ENCODE measurements around the gene CBL.
"Not testable (repeated sequence)": the region's sequence is repeated elsewhere in the genome, so short reads cannot be mapped to it uniquely, and the experiment has no call there.

Gene CBL

GRCh38 chr11:119205574-119206510 is at the start of gene CBL:
Gene CBL (plus strand): TSS chr11:119206339. CDS start chr11:119206418, 79 bp downstream.
- DNase-seq (ENCODE audit: low read depth in 2 of 2), result peak; percentile 91 to 96

- no peak for DNase-seq (ENCODE audit: low read depth in 2 of 2)
These were observed 49.6 kb upstream of the CBL start for GRCh38 chr11:119156496-119156895.

DNA sequence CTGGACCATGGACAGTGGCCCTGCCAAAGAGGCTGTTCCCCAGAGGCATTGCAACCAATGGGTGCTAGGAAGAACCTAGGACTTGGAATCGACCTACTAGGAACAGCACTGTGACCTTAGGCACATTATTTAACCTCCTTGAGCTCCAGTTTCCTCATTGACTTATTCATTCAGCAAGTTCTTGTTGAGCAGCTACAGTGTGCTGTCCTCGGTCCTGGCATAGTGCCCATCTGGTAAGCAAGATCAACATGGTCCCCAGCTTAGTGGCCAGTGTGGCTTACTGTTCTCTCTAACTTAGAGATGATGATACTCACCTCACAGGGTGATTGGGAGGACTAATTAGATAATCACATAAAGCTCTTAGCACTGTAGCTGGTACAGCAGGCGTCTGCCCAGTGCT is 49.1 kb upstream of the CBL start:
- no peak for DNase-seq (ENCODE audit: low read depth in 2 of 2)

- no peak for DNase-seq (ENCODE audit: low read depth in 2 of 2)
These were observed 47.7 kb upstream of the CBL start for GRCh38 chr11:119158467-119158866.

DNA sequence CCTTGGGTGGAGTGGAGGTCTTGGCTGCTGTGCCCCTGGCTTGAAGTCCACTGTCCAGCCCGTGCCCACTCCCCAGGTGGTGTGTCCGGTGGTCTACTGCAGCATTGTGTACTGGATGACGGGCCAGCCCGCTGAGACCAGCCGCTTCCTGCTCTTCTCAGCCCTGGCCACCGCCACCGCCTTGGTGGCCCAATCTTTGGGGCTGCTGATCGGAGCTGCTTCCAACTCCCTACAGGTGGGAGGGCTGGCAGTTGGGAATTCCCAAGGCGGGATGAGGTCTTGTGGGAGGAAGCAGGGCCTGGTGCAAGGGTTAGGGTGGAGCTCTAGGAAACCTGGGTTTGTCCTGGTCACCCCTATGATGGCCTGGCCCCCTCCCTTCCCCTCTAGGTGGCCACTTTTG is 46.0 kb upstream of the CBL start:
- DNase-seq (ENCODE audit: low read depth in 2 of 2), result no peak

- DNase-seq (ENCODE audit: low read depth in 2 of 2), result no peak
These were observed 44.3 kb upstream of the CBL start for GRCh38 chr11:119161871-119162270.

- DNase-seq (ENCODE audit: low read depth in 2 of 2), result no peak
These were observed 39.6 kb upstream of the CBL start for GRCh38 chr11:119166368-119167076.

DNA sequence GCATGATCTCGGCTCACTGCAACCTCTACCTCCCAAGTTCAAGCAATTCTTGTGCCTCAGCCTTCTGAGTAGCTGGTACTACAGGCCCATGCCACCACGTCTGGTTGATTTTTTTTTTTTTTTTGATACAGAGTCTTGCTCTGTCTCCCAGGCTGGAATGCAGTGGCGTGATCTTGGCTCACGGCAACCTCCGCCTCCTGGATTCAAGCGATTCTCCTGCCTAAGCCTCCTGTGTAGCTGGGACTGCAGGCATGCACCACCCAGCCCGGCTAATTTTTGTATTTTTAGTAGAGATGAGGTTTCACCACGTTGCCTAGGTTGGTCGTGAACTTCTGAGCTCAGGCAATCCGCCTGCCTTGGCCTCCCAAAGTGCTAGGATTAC is 39.1 kb upstream of the CBL start:
- DNase-seq (ENCODE audit: low read depth in 2 of 2), result not testable (repeated sequence)

GRCh38 chr11:119167933-119168332 is 38.2 kb upstream of the CBL start:
- DNase-seq (ENCODE audit: low read depth in 2 of 2), result no peak

- peak; percentile 62 to 64 for DNase-seq (ENCODE audit: low read depth in 2 of 2)
These were observed 37.5 kb upstream of the CBL start, which contains the start of gene NLRX1 for GRCh38 chr11:119168471-119169281. Gene NLRX1 (plus strand): TSS chr11:119168725. CDS start chr11:119171404, 2,679 bp downstream.

DNA sequence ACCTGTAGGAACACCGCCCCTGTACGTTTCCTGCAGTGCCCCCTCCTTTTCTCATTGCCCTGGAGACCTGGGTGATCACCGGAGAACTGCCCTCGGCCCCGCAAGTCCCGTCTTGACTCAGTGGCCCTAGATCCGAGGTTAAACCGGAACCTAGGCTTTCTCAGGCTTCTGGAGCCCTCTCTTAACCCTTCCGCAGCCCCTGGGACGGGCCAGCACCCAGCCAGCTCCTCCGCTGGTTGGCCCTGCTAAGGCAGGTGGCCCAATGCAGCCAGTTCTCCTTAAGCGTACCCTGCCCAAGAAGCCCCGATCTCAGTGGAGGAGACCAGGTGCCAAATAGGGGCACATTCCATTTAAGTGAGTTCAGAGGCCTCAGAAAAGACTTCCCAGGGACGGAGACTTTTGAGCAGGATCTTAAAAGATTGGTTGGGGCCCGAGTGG is 36.8 kb upstream of the CBL start:
- DNase-seq (ENCODE audit: low read depth in 2 of 2), result no peak

DNA sequence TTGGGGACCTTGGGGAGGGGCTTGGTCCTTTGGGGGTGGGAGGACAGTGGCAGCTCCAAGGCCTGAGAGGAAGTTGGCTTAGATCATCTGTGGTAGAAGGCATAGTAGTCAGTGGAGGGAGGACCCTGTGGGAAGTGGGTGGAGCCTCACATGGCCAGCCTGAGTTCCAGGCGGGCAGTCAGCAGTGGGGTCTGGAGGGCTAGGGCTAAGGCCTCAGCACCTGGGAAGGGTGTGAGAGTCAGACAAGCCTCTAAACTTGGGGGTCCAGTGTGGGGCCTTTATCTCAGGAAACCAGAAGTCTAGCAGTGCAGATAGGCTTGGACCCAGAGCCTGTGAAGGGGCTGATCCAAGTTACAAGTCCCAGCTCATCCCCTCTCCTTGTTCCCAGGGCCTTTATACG is 33.6 kb upstream of the CBL start:
- DNase-seq (ENCODE audit: low read depth in 2 of 2), result no peak

- DNase-seq (ENCODE audit: low read depth in 2 of 2), result no peak
These were observed 32.7 kb upstream of the CBL start for GRCh38 chr11:119173453-119173852.

DNA sequence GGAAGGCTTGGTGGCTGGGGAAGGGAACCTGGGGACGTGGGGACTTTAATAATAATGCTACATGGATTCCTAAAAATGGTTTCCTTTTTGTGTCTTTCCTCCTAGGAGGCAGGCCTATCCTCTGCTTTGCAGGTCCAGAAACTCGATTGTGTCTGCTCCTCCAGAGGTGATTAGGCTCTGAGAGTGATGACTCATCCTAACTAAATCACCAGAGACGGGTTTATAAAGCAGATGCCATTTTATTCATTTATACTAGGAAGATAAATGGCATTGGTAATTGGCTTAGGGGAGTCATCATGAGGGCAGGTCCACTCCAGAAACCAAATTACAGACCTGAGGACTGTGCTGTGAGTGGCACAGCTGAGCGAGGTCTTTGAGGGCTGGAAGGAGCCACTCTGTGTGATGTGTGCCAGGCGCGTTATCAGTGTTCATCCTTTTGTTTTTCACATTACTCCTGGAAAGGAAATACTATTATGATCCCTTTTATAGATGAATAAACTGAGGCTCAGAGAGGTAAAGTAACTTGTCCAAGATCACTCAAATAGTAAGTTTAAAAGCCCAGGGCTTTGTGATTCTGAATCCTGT is 30.6 kb upstream of the CBL start:
- no peak for DNase-seq (ENCODE audit: low read depth in 2 of 2)

- DNase-seq (ENCODE audit: low read depth in 2 of 2), result no peak
These were observed 27.9 kb upstream of the CBL start for GRCh38 chr11:119178166-119178680.

GRCh38 chr11:119179342-119179741 is 26.8 kb upstream of the CBL start:
- DNase-seq (ENCODE audit: low read depth in 2 of 2), result no peak

DNA sequence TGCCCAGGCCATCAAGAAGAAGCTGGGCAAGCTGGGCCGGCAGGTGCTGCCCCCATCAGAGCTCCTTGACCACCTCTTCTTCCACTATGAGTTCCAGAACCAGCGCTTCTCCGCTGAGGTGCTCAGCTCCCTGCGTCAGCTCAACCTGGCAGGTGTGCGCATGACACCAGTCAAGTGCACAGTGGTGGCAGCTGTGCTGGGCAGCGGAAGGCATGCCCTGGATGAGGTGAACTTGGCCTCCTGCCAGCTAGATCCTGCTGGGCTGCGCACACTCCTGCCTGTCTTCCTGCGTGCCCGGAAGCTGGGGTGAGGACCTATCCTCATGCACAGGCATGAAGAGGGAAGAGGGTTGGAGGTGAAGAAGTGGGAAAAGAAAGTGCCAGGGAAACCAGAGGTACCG is 26.2 kb upstream of the CBL start:
- no peak for DNase-seq (ENCODE audit: low read depth in 2 of 2)

GRCh38 chr11:119180729-119181676 is 25.1 kb upstream of the CBL start:
- DNase-seq (ENCODE audit: low read depth in 2 of 2), result no peak

DNA sequence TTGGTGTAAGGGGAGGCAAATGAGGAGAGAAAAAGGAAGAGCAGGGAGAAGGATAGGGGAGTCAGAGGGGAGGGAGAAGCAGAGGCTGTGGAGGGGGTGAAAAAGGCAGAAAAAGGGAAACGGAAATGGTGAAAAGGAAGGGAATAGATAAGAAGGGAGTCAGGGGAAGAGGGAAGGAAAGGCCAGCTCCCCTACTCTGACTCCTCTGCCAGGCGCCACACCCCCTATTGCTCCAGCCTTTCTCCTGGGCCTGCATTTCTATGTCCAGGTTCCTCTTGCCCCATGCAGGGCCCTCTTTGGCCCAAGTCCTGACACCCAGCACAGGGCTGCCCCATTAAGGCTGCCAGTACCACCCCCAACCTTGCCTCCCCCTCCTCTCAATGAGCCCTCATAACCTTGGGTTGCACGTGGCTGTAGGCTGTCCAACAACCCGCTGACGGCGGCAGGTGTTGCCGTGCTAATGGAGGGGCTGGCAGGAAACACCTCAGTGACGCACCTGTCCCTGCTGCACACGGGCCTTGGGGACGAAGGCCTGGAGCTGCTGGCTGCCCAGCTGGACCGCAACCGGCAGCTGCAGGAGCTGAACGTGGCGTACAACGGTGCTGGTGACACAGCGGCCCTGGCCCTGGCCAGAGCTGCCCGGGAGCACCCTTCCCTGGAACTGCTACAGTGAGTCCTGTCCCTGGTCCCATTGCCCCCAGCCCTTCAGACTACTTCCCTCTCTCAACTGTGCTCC is 24.3 kb upstream of the CBL start:
- no peak for DNase-seq (ENCODE audit: low read depth in 2 of 2)

All from activated CD8-positive, alpha-beta memory T cell treated with anti-CD3 and anti-CD28 coated beads for 4 hours (primary cell).